A673 (cell line): ENCODE data around the gene AGAP1.

Source experiments
- CTCF ChIP-seq: fragments of 300-800, 200-600 bp; sonication (generic); conservative IDR thresholded peaks from 2 replicates; pipeline ENCODE4 v1.5.1; 2017; ENCODE audit warnings: low read depth, mild to moderate bottlenecking, antibody characterized with exemption, low read length, moderate library complexity, mixed read lengths
- EZH2 ChIP-seq: fragments of 200-600 bp; sonication (generic); IDR thresholded peaks from 2 replicates; pipeline ENCODE4 v1.6.1; 2017; ENCODE audit warnings: borderline replicate concordance, low read depth, mild to moderate bottlenecking, mixed read lengths, antibody characterized with exemption, low read length; ENCODE audit not compliant: poor library complexity, severe bottlenecking

DNA sequence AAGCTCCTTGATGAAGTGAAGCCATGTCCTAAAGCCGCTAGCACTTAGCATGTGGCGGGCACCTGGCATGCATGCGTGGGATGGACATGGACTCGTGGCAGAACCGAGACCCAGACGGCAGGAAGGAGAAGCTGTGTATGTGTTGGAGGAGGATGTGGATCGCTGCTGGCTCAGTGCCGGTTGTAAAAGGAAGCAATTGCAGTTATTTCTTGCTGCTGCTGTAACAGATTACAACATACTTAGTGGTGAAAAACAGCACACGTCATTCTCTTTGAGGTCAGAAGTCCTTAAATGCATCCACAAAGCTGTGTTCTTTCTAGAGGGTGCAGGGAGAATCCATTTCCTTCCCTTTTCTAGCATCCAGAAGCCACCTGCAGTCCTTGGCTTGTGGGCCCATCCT is 74.6 kb downstream of the AGAP1 start:
- TF ChIP-seq CTCF (no peak), EZH2 (no peak)
